Right lobe of liver (tissue), 4 donors: Measurements from ENCODE around the gene IGFBP5.

Experiments used
- CTCF ChIP-seq, 4 donors: fragments of 200-600 bp in 3 of 4; fragments of 450-650 bp in 1 of 4; IDR thresholded peaks; one replicate each; pipeline versions ENCODE4 v1.5.1 to v1.8.0; 2016 to 2022; ENCODE audit warnings: antibody characterized with exemption in 4 of 4, mild to moderate bottlenecking in 2 of 4
- POLR2A ChIP-seq: fragments of 450-650 bp; IDR thresholded peaks from one replicate; pipeline ENCODE4 v1.6.1; 2017; ENCODE audit warnings: antibody characterized with exemption, mild to moderate bottlenecking
- donor health status: DM: no; HTN: no; CAD: no.
- donor health status: DM: no; HTN: no; CAD: no.
- donor health status: DM: no; HTN: yes; CAD: no.

GRCh38 chr2:216742411-216742810 is 47.1 kb upstream of the IGFBP5 start:
- TF ChIP-seq CTCF (IDR thresholded peaks at IDR 0.05), result no peak
- no peak for TF ChIP-seq POLR2A
